ENCODE measurements around the gene LIMK2. TPM values are rescaled to one million over a fixed set of nuclear protein-coding genes. Genes with fewer than 3 reads are reported as not detected.
A peak's percentile ranks its signal among the peaks of the same experiment; 100 is the strongest.

The LIMK2 gene
- total and polyA plus RNA-seq, 9 of the 15 experiments (the other 6 are each of a cell fraction or from before 2014, with no cell fraction given): 1.1 to 14.5 (median 8.5) TPM

DNA sequence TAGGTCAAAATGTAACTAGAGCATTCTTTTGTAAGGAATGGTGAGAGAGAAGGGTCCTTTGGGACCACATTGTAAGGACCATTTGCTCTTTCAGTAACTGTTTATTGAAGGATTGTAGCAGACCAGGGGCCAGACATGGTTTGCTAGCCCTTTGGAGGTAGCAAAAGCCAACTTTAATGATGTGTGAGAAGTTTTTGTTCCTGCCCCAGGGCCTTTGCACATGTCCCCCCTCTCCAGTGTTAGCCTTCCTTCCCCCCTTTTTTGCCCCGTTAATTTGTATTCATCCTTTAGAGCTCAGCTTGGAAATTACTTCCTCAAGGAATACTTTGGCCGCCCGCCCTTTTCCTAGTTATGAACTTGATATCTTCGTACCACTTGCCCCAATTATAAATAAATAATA is 9.0 kb downstream of the LIMK2 start:
- TF ChIP-seq ZNF584 (CRISPR knock-in tag; IDR thresholded peaks at IDR 0.05; ENCODE audit: low read depth): no peak
- peak; percentile 94 for TF ChIP-seq RBM25 (IDR thresholded peaks at IDR 0.05; ENCODE audit: low read depth, low read length, severe bottlenecking)
- intact Hi-C loops (cut with micrococcal nuclease) (no loop called here), in situ Hi-C loops (cut with MboI) (no loop called here)
- Histone ChIP-seq H3K9ac (ENCODE audit: insufficient read depth in 1 of 2, low read depth in 2 of 2, low read length in 2 of 2) (no peak overlapping the region), H3K27me3 (ENCODE audit: control insufficient read depth in 2 of 2, insufficient read depth in 2 of 2, low read length in 2 of 2) (no peaks in the 10 kb centered on the region), H3K9me1 (ENCODE audit: control insufficient read depth, insufficient read depth, low read length) (no peaks in the 10 kb centered on the region), H3K36me3 (ENCODE audit: control insufficient read depth, insufficient read depth, low read length) (peaks cover 7% of the 10 kb centered on the region; the same call in 2 of the 3 replicates), H3K27ac (ENCODE audit: extremely low read depth, low read depth, low read length) (no peak overlapping the region), H3K9me3 (replicated peaks; ENCODE audit: control insufficient read depth, insufficient read depth, low read depth, low read length) (no peaks in the 10 kb centered on the region; the same call in 1 of the 2 replicates), H3K4me3 (no peak overlapping the region), H4K20me1 (replicated peaks; ENCODE audit: control insufficient read depth, insufficient read depth, low read length) (no peaks in the 10 kb centered on the region), H2AFZ (ENCODE audit: low read depth, low read length) (no peak overlapping the region), H3K4me1 (replicated peaks in 1 of 2; ENCODE audit: control insufficient read depth in 2 of 2, insufficient read depth in 2 of 2, low read length in 2 of 2) (peaks cover 8 to 26% of the 10 kb centered on the region in 2 experiments), H3K4me2 (ENCODE audit: insufficient read depth, low read length) (no peak overlapping the region), H3K79me2 (ENCODE audit: control insufficient read depth, insufficient read depth, low read length) (peaks cover 29% of the 10 kb centered on the region; the same call in 2 of the 3 replicates)
- ATAC-seq (no peak), FAIRE-seq (no peak), DNase-seq (ENCODE audit: extremely low read depth in 1 of 4, low spot score in 3 of 4) (no peak)
- 93% methylated on average over 4 of the region's 4 CpGs for WGBS (ENCODE audit: insufficient coverage, low coverage, missing lambda C conversion rate)
- ChIA-PET POLR2A (interaction anchor here (0.7 to 1.0 kb wide), 3 partner anchors 8 to 622 kb away, joined by 3 to 4 read pairs (median 3); partner anchors contain the start of gene SMTN), CTCF (ENCODE audit: low intra/inter-chr PET ratio) (no interaction called here)
- no TSS peak for BruUV-seq (replicated peaks)

DNA sequence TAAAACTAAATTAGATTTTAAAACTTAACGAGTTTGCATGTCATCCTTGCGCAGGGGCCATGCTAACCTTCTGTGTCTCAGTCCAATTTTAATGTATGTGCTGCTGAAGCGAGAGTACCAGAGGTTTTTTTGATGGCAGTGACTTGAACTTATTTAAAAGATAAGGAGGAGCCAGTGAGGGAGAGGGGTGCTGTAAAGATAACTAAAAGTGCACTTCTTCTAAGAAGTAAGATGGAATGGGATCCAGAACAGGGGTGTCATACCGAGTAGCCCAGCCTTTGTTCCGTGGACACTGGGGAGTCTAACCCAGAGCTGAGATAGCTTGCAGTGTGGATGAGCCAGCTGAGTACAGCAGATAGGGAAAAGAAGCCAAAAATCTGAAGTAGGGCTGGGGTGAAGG is 10.6 kb downstream of the LIMK2 start:
- H4K20me1 ChIP-seq (replicated peaks; ENCODE audit: control insufficient read depth, insufficient read depth, low read length): no peaks in the 10 kb centered on the region
- peaks cover 5 to 27% of the 10 kb centered on the region in 2 experiments for H3K4me1 ChIP-seq (replicated peaks in 1 of 2; ENCODE audit: control insufficient read depth in 2 of 2, insufficient read depth in 2 of 2, low read length in 2 of 2)
- peak; percentile 73 for FAIRE-seq
- H3K9me3 ChIP-seq (replicated peaks; ENCODE audit: control insufficient read depth, insufficient read depth, low read depth, low read length): no peaks in the 10 kb centered on the region; the same call in 1 of the 2 replicates
- no peak overlapping the region for H3K4me2 ChIP-seq (ENCODE audit: insufficient read depth, low read length)
- peak in 3 of 4 experiments; percentile 12 to 37 (median 28) for DNase-seq (ENCODE audit: extremely low read depth in 1 of 4, low spot score in 3 of 4)
- CTCF ChIA-PET (ENCODE audit: low intra/inter-chr PET ratio): no interaction called here
- 8% methylated on average over 5 of the region's 5 CpGs for WGBS (ENCODE audit: insufficient coverage, low coverage, missing lambda C conversion rate)
- no TSS peak for BruUV-seq (replicated peaks)
- ATAC-seq: peak; percentile 45
- intact Hi-C loops (cut with micrococcal nuclease) (no loop called here), in situ Hi-C loops (cut with MboI) (no loop called here)
- H3K27me3 ChIP-seq (ENCODE audit: control insufficient read depth in 2 of 2, insufficient read depth in 2 of 2, low read length in 2 of 2): no peaks in the 10 kb centered on the region
- H3K9ac ChIP-seq (ENCODE audit: insufficient read depth in 1 of 2, low read depth in 2 of 2, low read length in 2 of 2): no peak overlapping the region
- H3K27ac ChIP-seq (ENCODE audit: extremely low read depth, low read depth, low read length): no peak overlapping the region
- no peaks in the 10 kb centered on the region for H3K9me1 ChIP-seq (ENCODE audit: control insufficient read depth, insufficient read depth, low read length)
- no peak overlapping the region for H3K4me3 ChIP-seq
- peaks cover 26% of the 10 kb centered on the region; the same call in 2 of the 3 replicates for H3K79me2 ChIP-seq (ENCODE audit: control insufficient read depth, insufficient read depth, low read length)
- H3K36me3 ChIP-seq (ENCODE audit: control insufficient read depth, insufficient read depth, low read length): peaks cover 7% of the 10 kb centered on the region; the same call in 2 of the 3 replicates
- POLR2A ChIA-PET: no interaction called here
- H2AFZ ChIP-seq (ENCODE audit: low read depth, low read length): no peak overlapping the region
- TF ChIP-seq ZNF174 (CRISPR knock-in tag; IDR thresholded peaks at IDR 0.05) (no peak), ZNF699 (CRISPR knock-in tag; IDR thresholded peaks at IDR 0.05; ENCODE audit: insufficient replicate concordance) (no peak), MCM5 (IDR thresholded peaks at IDR 0.05; ENCODE audit: low read depth) (no peak), NCOR1 (IDR thresholded peaks at IDR 0.05) (no peak), ZKSCAN8 (CRISPR knock-in tag; IDR thresholded peaks at IDR 0.05) (no peak), FOXK2 (conservative IDR thresholded peaks at IDR 0.05 in 1 of 2, IDR thresholded peaks at IDR 0.05 in 1 of 2; ENCODE audit: low read depth in 2 of 2) (no peak), ASH1L (IDR thresholded peaks at IDR 0.05; ENCODE audit: borderline replicate concordance, low read depth, partially characterized antibody) (no peak)
- TF ChIP-seq, protein P1, sequence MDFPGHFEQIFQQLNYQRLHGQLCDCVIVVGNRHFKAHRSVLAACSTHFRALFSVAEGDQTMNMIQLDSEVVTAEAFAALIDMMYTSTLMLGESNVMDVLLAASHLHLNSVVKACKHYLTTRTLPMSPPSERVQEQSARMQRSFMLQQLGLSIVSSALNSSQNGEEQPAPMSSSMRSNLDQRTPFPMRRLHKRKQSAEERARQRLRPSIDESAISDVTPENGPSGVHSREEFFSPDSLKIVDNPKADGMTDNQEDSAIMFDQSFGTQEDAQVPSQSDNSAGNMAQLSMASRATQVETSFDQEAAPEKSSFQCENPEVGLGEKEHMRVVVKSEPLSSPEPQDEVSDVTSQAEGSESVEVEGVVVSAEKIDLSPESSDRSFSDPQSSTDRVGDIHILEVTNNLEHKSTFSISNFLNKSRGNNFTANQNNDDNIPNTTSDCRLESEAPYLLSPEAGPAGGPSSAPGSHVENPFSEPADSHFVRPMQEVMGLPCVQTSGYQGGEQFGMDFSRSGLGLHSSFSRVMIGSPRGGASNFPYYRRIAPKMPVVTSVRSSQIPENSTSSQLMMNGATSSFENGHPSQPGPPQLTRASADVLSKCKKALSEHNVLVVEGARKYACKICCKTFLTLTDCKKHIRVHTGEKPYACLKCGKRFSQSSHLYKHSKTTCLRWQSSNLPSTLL (IDR thresholded peaks at IDR 0.05): no peak
- TF ChIP-seq, protein P2, sequence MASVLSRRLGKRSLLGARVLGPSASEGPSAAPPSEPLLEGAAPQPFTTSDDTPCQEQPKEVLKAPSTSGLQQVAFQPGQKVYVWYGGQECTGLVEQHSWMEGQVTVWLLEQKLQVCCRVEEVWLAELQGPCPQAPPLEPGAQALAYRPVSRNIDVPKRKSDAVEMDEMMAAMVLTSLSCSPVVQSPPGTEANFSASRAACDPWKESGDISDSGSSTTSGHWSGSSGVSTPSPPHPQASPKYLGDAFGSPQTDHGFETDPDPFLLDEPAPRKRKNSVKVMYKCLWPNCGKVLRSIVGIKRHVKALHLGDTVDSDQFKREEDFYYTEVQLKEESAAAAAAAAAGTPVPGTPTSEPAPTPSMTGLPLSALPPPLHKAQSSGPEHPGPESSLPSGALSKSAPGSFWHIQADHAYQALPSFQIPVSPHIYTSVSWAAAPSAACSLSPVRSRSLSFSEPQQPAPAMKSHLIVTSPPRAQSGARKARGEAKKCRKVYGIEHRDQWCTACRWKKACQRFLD (CRISPR knock-in tag; IDR thresholded peaks at IDR 0.05): no peak
- TF ChIP-seq, protein P3, sequence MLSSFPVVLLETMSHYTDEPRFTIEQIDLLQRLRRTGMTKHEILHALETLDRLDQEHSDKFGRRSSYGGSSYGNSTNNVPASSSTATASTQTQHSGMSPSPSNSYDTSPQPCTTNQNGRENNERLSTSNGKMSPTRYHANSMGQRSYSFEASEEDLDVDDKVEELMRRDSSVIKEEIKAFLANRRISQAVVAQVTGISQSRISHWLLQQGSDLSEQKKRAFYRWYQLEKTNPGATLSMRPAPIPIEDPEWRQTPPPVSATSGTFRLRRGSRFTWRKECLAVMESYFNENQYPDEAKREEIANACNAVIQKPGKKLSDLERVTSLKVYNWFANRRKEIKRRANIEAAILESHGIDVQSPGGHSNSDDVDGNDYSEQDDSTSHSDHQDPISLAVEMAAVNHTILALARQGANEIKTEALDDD (IDR thresholded peaks at IDR 0.05): no peak

Measured in K562 (cell line).